Stimulated activated CD4-positive, alpha-beta T cell treated with anti-CD3 and anti-CD28 coated beads, Interleukin-2, amount 100 ng/mL, for 4 hours (primary cell): Measurements from ENCODE around the gene FAM53B.

Experiments used
- DNase-seq: peaks from one replicate; pipeline ENCODE4 v3.0.0-alpha.2; 2020; ENCODE audit warnings: low read depth

The FAM53B gene

DNA sequence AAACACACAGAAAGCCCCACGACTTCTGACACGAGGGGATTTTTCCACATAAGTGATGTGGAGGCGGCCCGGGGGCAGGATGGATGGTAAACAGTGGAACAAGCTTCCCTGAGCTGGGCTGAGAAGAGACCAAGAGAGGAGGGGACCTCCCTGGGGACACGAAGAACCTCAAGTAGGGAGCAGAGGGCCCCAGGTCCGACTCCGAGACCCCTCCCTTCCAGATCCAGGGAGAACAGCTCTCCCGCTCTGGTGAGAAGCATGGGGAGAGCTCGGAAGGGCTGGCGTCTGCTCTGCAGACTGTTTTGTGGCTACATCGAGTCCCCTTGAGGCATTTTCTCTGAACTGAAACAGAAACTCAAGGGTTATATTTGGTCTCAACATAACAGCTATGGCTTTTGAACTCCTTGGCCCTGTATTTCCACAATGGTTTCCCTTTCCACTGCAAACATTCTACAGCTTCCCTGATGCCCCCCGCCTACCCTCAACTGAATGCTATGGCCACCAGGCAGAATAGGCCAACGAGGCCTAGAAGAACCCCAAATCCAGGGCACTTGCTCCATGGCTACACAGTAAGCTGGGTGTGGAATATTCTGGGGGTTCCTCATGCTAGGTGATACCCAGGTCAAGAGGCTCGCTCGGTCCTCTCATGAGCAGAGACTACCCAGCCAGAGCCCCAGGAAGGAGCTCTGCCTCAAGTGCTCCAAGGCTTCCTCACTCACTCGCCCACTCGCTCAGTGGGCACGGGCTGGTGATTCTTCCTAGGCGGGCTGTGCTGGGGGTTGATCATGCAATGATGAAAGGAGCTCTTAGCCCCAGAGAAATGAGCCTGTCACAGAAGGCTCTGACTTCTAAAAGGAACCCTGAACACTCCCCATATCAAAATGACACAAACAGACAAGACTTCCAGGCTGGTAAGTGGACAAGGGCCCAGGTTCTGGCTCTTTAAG, 47.5 kb downstream of the FAM53B start:
- peak; percentile 39 for DNase-seq

GRCh38 chr10:124695259-124695658, 48.9 kb downstream of the FAM53B start:
- no peak for DNase-seq

DNA sequence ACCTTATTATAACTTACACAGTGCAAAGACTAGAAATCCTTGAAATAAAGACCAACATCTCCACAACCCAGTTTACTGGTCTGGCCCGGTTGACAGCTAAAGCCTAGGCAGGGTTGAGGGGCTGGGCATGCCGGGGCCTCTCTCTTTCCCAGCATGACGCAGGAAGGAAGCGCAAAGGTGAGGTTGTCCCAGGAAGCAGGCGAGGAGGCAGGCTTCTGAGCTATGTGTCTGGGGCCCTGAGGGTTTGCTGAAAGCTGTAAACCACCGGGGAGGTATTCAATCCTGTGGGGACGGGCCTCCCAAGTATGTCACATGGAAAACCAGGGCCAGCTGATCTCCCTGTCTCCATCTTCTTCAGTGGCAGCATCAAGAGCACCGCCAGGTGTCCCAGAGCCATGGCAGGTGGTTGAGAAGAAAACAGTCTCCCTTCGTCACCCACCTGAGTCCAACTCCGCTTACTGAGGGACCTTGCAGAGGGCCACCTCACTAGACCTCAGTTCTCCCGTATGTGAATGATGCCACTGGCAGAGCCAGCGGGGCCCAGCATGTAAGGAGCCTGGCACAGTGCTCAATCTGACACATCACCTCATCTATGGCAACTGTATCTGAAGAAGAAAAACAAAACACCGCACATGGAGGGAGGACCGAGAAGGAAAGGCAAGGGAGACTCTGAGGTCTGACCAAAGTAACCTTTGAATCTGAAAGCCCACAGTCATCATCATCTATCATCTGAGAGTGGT, 49.5 kb downstream of the FAM53B start:
- no peak for DNase-seq

DNA sequence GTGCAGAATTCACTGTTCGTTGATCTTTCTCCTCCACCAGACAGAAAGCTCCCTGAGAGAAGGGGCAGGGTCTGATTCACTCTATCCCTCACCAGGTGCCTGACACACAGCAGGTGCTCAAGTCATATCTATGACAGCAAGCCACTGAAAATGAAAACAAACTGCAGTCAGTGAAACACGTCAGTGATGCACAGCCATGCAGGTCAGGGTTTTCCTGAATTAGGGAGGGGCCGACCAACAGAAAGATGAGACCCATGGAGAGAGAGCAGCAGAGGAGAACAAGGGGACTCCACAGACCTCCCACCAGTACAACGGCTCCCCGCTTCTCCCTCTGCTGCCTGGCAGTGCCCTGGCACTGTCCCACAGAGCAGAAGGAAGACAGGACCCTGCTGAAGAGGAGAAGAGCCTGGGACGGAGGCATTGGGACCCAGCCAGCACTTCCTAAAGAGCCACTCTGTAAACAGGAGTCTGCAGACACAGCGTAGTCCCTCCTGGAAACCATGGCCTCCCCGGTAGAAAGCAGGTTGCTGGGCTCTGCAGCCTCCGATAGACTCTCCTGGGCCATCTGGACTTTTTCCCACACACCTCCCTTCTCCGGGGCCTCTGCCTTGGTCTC, 50.3 kb downstream of the FAM53B start:
- no peak for DNase-seq

DNA sequence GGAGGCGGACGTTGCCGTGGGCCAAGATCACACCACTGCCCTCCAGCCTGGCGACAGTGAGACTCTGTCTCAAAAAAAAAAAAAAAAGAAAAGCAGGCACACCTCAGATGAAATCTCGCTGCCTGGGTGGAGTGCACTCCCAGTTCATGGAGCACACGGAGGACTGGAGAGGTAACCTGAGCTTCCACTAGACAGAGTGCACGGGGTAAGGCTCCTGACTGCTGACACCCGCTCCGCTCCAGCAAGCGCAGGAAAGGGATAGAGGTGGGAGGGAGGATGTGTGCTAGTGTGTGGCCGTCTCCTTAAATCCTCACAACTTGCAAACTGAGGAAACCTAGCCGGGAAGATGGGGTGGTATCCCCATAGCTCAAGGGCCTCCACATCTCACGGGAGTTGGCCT, 50.8 kb downstream of the FAM53B start:
- DNase-seq: no peak

DNA sequence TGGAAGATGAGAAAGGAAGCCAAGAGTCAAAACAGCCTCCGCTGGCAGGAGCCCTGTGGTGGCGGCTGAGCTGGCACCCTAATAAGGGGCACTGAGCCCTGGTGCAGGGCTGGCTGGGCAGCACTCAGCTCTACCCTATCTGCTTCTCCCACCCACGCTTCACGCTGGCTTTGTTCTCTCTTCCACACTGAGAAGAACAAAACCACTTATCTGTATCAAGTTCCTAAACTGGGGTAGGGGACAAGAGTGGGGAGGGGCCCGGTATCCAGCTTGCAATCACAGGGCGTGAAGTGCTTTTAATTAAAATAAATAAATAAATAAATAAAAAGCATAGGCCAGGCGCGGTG, 52.1 kb downstream of the FAM53B start:
- no peak for DNase-seq

GRCh38 chr10:124691421-124692099, 52.6 kb downstream of the FAM53B start:
- DNase-seq: no peak

DNA sequence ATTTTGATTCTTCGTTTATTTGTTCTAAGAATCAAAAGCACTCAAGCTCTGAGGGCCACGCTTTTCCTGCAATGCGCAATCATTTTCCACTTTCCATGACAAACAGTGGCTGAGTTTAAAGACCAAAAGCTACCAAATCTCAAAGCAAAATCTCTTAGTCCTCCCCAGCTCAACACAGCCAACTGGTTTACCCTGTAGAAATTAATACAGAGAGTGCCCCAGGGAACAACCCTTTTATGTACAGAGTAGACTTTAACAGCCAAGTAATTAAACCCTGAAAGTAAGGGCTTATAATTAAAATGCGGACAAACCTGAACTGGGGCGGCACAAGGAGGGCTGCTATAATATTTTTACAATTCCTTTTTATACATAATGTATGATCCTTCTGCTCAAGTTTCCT, 53.2 kb downstream of the FAM53B start:
- no peak for DNase-seq

GRCh38 chr10:124689911-124690498, 54.2 kb downstream of the FAM53B start:
- DNase-seq: no peak

DNA sequence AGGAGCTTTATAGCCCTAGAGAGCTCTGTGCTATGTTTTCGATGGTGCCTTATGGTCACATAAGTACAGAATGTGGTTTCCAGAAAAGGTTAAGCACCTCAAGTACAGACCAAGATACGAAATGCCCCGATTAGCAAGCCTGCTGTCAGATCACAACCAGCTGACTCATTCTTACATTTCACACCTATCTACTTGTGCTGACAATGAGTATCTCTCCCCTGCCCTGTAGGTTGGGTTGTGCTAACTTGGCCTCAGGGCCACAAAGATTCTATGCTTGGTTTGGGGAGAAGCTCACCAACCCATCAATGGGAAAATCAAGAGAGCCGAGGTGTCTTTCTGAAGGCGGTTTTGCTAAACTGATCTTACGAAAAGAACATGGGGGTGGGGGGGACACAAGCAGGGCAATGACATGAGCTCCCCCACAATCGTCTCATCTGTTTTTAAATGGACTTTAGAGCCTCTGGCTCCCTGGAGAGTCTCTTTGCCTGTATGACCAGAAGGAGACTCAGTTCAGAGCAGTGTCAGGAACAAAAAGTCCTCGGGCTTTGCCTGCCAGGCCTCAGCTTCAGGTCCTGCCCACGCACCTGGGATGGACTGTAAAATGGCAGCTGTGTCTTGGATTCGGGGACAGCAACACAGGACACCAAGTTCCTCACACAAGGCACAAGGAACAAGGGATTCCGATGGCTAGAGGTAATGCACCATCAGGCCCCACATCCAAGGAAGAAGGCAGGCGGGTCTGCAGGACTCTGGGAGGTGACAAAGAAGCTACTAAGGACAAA, 55.1 kb downstream of the FAM53B start:
- peak; percentile 23 for DNase-seq

DNA sequence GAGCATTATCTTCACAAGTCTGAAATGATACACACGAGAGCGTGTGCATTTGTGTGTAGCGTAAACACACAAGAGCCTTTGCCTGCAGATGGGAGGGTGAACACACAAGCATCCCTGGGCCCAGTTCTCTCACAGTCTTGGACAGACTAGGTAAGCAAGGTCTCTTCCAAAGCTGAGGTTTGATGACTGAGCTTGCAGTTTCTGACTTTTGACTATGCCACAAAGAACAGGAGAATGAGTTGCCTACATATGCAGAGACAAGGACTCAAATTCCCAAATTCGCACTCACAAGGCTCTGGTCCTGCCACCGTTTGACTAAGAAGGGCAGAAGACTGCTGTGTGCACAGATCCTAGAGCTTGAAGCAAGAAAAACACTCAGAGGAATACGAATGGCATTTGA, 55.8 kb downstream of the FAM53B start:
- no peak for DNase-seq

GRCh38 chr10:124686707-124687376, 57.3 kb downstream of the FAM53B start:
- DNase-seq: no peak

DNA sequence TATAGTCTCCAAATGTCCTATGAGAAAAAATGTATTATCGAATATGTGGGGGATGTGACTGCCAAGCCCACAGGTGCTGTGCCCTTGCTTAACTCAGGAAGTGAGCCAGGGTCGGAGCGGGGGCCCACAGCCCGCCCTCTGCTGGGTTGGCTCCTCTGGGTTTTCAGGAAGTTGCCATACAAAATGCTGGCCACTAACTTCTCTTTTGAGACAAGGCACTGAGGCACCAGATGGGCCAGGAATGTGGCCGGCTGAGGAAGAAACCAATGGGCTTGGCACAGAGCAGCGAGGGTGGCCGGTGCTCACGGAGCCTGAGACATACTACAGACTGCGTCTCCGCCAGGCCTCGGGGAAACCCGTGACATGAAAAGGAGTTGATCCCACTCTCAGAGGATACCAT, 58.9 kb downstream of the FAM53B start:
- no peak for DNase-seq

- no peak for DNase-seq
Measured at GRCh38 chr10:124683814-124684213, 60.4 kb downstream of the FAM53B start.

DNA sequence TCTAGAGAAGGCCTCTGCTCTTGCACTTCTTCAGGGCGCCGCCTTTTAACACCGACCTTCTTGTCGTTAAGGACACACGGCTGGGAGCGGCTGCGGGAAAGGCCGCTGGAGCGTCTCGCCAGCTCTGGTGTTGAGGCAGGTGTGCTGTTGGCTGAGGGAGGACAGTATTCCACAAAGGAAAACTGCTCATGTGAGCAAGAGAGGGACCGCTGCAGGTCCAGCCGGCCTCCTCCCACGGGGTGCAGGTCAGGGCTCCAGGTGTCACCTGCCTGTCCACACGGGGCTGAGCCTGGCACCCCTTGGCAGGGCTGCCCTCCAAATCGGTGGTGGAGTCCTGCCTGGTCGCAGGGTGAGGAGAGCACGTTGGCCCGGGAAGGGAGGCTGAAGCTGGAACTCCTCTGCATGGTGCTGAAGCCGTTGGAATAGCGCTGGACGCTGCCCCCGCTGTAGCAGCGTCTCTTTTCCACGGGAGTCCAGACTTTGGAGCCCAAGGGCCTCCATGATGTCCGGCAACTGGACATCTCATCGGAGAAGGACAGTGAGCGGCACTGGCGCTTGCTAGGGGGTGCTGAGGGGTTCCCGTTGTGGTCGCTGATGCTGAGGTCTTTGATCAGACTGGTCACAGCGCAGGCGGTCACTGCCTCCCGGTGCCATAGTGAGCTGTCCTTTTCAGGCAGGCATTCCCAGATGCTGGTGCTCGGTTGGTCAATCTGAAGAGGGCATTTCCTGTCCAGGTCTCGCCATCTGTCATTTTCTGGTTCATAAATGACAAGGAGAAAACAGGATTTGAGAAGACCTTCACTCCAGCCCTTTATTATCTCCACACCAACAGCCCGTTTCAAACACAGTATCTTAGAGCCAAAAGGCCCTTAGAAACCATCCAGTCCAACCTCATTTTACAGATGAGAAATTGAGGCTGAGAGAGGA, 62.3 kb downstream of the FAM53B start:
- DNase-seq: no peak

GRCh38 chr10:124681091-124681490, 63.1 kb downstream of the FAM53B start:
- DNase-seq: no peak

GRCh38 chr10:124680675-124681074, 63.5 kb downstream of the FAM53B start:
- no peak for DNase-seq

DNA sequence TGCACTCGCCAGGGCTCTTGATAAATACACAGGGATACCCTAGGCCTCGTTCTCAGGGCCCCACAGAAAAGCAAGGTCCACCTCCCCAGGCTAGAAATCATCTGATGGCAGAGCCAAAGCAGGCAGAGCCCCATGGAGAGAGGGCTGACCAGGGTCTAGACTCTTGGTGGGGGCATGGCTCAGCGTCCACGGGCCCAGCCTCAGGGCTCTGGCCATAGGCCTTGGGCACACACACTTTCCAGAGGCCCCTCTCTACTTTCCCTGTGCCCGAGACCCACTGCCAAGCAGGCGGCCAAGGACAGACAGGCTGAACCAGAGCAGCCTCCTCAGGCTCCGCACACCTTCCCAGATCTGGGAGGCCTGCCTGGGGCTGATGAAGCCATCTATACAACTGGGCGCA, 64.8 kb downstream of the FAM53B start:
- no peak for DNase-seq

DNA sequence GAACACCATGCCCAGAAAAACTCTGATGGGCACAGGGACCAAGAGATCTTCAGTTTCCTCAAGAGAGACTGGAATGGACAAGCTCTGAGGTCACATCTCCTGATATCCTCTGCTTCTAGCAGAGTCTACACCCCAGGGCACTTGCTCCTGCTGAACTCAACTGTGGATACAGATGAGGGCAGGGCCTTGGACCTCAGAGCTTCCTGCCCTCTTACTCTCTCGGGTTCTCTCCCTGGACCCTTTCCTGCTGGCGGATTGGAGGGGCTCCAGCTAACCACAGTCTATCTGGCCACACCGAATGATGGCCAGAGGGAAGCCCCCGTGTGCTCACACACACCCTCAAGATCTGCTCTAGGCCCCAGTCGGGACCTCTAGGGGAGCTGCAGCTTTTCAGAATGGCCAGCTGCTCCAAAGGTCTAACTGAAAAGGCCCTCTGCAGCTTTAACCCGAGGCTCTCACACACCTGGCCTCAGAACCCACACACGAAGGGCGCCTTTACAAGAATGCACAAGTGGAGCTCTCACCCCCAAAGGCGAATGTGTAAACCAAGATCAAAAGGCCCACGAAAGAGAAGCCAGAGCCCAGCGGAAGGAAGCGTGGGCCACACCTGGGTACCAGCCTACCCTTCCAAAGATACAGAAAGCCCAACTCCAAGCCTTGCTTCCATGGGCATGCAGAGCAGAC, 65.5 kb downstream of the FAM53B start:
- no peak for DNase-seq
